ENCODE results near the gene P2RX3. TPM values are rescaled to one million over a fixed set of nuclear protein-coding genes. Genes with fewer than 3 reads are reported as not detected.

Gene P2RX3
- total and polyA plus RNA-seq, 2 experiments from 2014 or later, result 0.15 to 0.35 TPM

GRCh38 chr11:57359396-57359795 is 21.2 kb downstream of the P2RX3 start (continued):
- TF ChIP-seq REST (IDR thresholded peaks at IDR 0.05; ENCODE audit: unreplicated experiment) (no peak), ZNF114 (CRISPR knock-in tag; IDR thresholded peaks at IDR 0.05) (no peak), NANOG (IDR thresholded peaks at IDR 0.05; ENCODE audit: borderline replicate concordance) (no peak), ZNF331 (CRISPR knock-in tag; IDR thresholded peaks at IDR 0.05; ENCODE audit: low read depth) (no peak), CREB1 (CRISPR knock-in tag; IDR thresholded peaks at IDR 0.05; ENCODE audit: low read depth) (no peak), EZH2phosphoT487 (IDR thresholded peaks at IDR 0.05; ENCODE audit: unreplicated experiment) (no peak), CTCF (conservative IDR thresholded peaks at IDR 0.05; ENCODE audit: low read depth in 2 of 2) (no peak), EZH2 (IDR thresholded peaks at IDR 0.05; ENCODE audit: low read depth, unreplicated experiment) (no peak), JUNB (IDR thresholded peaks at IDR 0.05; ENCODE audit: unreplicated experiment) (no peak), STAT1 (IDR thresholded peaks at IDR 0.05; ENCODE audit: unreplicated experiment) (no peak)
- TF ChIP-seq, protein P1, sequence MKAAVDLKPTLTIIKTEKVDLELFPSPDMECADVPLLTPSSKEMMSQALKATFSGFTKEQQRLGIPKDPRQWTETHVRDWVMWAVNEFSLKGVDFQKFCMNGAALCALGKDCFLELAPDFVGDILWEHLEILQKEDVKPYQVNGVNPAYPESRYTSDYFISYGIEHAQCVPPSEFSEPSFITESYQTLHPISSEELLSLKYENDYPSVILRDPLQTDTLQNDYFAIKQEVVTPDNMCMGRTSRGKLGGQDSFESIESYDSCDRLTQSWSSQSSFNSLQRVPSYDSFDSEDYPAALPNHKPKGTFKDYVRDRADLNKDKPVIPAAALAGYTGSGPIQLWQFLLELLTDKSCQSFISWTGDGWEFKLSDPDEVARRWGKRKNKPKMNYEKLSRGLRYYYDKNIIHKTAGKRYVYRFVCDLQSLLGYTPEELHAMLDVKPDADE (IDR thresholded peaks at IDR 0.05), result no peak

DNA sequence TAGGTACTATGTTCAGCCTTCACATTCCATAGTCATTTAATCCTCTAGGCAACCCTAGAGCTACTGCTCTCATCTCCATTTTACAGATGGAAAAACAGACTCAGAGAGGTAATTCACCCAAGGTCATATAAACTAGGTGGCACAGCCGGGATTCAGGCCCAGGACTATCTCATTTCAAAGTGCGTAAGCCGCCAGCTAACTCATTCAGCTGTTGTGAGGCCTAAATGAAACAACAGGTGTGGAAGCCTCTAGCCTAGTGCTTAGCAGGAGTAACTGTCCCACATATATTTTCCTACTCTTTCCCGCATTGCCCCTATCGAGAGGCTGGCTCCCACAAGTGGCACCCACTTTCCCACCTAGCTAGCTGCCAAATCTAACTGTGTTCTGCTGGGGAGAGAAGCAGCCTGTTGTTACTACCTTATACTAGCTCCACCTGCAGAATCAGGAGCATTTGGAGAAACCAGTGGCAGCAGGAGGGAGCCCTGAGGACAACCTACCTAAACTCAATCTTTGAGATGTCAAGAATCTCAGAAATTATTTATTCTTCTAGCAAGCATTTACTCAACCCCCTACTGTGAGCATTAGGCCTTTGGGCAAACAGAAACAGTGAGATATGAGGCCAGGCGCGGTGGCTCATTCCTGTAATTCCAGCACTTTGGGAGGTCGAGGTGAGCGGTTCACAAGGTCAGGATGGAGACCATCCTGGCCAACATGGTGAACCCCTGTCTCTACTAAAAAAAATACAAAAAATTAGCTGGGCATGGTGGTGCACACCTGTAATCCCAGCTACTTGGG is 21.9 kb downstream of the P2RX3 start:
- no peak overlapping the region for H3K4me3 Mint-ChIP-seq
- Histone ChIP-seq H3K27ac (ENCODE audit: low read depth) (no peak overlapping the region), H3K4me3 (no peak overlapping the region), H3F3A (replicated peaks; ENCODE audit: low read depth) (no peaks in the 10 kb centered on the region), H2AFZ (no peak overlapping the region), H4K20me1 (replicated peaks; ENCODE audit: insufficient read depth) (no peaks in the 10 kb centered on the region), H3K4me2 (no peak overlapping the region), H3K4me1 (ENCODE audit: insufficient read depth) (peaks cover 4% of the 10 kb centered on the region), H3K27me3 (ENCODE audit: insufficient read depth) (no peaks in the 10 kb centered on the region), H3K9me2 (ENCODE audit: insufficient read depth) (no peaks in the 10 kb centered on the region), H3K36me3 (ENCODE audit: insufficient read depth) (no peaks in the 10 kb centered on the region), H3K79me2 (replicated peaks; ENCODE audit: insufficient read depth) (no peaks in the 10 kb centered on the region)
- ATAC-seq (no peak), DNase-seq (ENCODE audit: low spot score) (no peak)
- H3K9me3 Mint-ChIP-seq, result no peaks in the 10 kb centered on the region
- peaks cover 10% of the 10 kb centered on the region for H3K4me1 Mint-ChIP-seq
- H3K27me3 Mint-ChIP-seq (ENCODE audit: insufficient read depth, low read depth, poor library complexity), result peaks cover 2% of the 10 kb centered on the region
- H3K27ac Mint-ChIP-seq, result no peak overlapping the region
- no peaks in the 10 kb centered on the region for H3K36me3 Mint-ChIP-seq (ENCODE audit: low read depth)
- no peak for TF ChIP-seq CREB1 (CRISPR knock-in tag; IDR thresholded peaks at IDR 0.05; ENCODE audit: low read depth)
- TF ChIP-seq STAT1 (IDR thresholded peaks at IDR 0.05; ENCODE audit: unreplicated experiment), result no peak
- no peak for TF ChIP-seq POLR2AphosphoS5 (IDR thresholded peaks at IDR 0.05; ENCODE audit: low read depth)
- no peak for TF ChIP-seq EZH2phosphoT487 (IDR thresholded peaks at IDR 0.05; ENCODE audit: unreplicated experiment)
- no peak for TF ChIP-seq ZNF331 (CRISPR knock-in tag; IDR thresholded peaks at IDR 0.05; ENCODE audit: low read depth)
